Right hindlimb (tissue), 1 donor: Measurements from ENCODE around the gene INMT.
A peak's percentile ranks its signal among the peaks of the same experiment; 100 is the strongest.
"Not testable (repeated sequence)": the region's sequence is repeated elsewhere in the genome, so short reads cannot be mapped to it uniquely, and the experiment has no call there.

Source experiments
- DNase-seq: peaks from one replicate; pipeline ENCODE4 v3.0.0-alpha.2; 2018

INMT gene

DNA sequence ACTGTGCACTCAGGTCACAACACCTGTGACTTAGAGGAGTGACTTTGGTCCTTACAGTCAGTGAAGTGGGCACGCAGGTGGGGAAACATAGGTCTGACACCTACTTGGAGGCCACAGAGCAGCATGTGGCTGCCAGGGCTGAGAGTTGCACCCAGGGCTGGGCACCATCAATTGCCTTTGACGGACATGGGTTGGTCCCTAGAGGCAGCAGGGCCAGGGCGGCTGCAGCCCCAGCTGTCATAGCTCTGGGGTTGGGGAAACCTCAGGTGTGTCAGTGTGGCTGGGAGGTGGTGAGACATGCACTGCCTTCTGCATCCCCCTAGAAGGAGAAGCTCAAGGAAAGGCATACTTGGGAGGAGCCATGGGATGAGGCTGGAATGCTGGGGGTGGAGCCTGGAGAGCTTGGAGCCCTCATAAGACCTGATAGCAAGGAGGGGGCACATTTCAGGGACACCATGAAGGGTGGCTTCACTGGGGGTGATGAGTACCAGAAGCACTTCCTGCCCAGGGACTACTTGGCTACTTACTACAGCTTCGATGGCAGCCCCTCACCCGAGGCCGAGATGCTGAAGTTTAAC lies at the start of gene INMT:
TSS of gene INMT (plus strand) at position 440 of the 578 bp plus-strand sequence. CDS start at position 456, 16 bp downstream.
- peak; percentile 51 for DNase-seq

DNA sequence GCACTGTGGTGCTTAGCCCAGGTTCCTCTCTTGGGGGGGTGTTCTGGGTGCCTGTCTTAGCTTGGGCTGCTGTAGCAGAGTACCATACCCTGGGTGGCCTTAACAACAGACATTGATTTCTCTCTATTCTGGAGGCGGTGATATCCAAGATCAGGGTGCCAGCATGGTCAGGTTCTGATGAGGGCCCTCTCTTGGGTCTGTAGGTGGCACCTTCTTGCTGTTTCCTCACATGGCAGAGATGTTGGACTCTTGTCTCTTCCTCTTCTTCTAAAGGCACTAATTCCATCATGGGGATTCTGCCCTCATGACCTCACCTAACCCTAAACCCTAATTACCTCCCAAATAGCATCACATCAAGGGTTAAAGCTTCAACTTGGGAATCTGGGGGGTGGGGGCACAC lies 49.7 kb upstream of the INMT start:
- no peak for DNase-seq

DNA sequence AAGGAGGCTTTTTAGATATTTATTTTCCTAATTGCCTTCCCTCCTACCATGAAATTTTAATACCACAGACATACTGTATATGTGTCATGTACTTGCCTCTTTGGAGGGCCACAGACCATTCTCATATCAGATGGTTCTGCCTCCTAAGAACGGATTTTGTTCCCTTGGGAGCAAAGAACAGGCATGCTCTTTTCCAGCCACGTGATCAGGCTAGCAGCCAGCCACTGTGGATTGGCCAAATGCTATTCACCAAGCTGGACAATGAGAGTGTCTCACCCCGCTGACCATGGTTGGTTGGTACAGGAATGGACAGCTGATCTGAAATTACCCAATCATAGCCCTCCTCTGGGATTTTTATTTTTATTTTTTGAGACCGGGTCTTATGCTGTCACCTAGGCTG lies 48.2 kb upstream of the INMT start:
- DNase-seq: no peak

- DNase-seq: no peak
These were observed 46.9 kb upstream of the INMT start for GRCh38 chr7:30705008-30705407.

DNA sequence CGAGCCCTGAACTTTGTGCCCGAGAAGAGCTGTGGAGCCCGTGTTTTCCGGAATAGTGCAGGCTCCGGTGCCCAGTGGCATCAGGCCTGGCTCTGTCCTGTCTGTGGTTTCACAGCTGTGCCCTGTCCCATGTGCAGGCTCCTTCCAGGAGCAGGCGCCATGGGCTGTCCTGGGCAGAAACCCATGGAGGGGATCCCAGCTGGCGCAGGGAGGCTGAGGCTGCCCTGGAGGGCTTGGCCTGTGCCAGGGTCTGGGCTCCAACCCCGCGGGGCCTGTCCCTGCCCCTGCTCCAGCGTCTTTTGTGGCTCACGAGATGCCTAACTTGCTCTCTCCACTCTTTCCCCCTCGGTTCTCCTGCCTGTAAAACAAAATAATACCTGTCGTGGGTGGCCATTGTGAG lies 46.3 kb upstream of the INMT start:
- DNase-seq: no peak

GRCh38 chr7:30706316-30706715 lies 45.6 kb upstream of the INMT start:
- no peak for DNase-seq

- DNase-seq: no peak
These were observed 45.0 kb upstream of the INMT start for GRCh38 chr7:30706908-30707307.

DNA sequence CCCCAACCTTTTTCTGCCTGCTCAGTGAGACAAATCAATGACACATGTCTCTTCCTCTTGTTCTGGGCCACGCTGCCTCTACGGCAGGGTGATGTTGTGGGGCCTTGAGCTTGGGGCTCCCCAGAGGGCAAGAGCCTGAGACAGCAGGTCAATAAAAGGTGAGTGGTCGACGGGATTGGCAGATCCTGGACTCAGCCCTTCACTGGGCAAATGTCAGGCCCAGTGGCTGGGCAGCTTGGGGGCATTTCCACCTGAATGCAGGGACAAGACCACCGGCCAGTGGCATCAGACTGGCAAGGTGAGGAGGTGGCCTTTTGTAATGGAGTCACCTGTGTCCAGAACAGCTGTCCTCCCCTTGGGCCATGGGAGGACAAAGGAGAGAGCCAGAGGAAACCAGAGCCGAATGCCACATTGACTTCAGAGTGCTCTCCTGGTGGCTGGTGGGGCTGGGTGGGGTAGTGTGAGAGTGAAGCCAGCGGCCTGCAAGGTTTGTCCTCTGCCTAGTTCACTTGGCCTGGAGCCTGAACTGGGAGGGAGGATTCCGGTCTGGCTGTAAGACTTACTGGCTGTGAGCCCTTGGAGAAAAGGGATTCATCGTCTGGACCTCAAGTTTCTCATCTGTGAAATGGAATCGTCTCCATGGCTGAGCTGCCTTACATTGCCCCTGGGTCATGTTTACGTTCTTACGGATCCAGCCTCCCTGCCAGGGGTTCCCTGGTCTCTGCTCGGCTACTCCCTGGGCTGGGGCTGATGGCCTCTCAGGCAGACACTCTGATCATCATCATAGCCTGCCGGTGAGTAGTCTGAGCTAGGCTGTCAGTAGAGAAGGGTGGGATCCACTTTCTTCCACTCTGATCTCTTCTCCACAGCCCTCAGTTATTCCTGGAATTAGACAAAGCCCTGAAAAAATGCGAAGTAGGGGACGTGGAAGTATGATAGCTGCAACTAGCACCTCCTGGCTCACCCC lies 44.3 kb upstream of the INMT start:
- DNase-seq: no peak

DNA sequence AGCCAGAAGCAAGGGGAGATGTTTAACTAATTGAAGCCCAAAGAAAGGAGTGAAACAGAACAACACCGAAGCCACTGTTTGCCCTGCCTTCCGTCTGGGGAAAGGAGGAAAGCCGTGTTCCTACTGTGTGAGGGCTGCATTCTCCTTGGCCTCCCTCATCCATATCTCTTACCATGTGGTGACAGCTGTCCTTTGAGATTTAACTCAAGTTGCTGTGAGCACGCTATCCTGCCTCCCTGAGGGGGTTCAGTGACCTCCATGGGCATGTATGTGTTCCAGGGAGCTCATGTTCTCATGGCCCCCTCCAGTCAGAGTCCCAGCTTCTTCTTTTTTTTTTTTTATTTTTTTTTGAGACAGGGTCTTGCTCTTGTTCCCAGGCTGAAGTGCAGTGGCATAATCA lies 43.5 kb upstream of the INMT start:
- DNase-seq: no peak

- DNase-seq: no peak
These were observed 43.0 kb upstream of the INMT start for GRCh38 chr7:30708983-30709382.

DNA sequence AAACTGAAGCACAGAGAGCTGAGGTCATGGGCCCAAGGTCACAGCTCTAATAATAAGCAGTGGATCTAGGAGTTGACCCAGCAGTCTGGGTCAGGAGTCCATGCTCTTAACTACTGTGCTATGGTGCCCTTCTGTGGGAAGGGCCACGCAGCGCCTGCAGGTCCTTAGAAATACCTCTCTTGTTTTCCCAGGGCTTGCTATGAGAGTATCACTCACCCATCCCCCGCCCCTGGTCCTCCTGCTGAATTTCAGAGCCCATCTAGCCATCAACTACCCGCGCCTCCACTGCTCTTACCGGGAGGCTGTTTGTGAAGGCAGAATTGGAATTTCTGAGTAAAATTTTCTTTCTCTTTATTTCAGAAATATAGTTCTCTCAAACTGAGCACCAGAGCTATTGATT lies 42.4 kb upstream of the INMT start:
- no peak for DNase-seq

GRCh38 chr7:30710669-30711068 lies 41.3 kb upstream of the INMT start:
- DNase-seq: no peak

DNA sequence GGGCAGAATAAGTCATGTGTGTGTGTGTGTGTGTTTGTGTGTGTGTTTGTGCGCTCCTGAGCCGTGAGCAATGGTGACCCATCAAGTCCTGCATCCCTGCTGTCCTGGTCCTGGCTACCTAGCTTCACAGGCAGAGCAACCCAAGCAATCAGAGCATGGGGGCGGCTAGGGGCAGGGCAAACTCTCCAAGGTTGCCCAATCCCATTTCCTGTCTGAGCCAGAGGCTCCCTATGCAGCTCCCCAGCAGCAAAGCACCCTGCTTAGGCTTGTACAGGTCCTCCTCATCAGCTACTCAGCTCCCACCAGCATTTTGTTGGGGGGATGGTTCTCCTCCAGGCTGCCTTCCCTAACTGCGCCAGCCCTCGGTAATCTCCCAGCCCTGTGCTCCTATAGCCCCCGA lies 38.5 kb upstream of the INMT start:
- DNase-seq: no peak

GRCh38 chr7:30714129-30714528 lies 37.8 kb upstream of the INMT start:
- DNase-seq: no peak

- no peak for DNase-seq
These were observed 34.8 kb upstream of the INMT start for GRCh38 chr7:30717181-30717580.

DNA sequence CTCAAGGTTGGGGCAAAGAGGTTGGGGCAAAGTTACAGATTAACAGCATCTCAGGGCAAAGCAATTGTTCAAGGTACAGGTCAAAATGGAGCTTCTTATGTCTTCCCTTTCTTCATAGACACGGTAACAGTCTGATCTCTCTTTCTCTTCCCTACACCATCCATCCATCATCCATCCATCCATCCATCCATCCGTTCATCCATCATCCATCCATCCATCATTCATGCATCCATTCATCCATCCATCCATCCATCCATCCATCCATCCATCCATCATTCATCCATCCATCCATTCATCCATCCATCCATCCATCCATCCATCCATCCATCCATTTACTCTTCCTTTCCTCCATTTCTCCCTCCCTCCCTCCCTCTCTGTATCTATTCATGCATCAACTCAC lies 32.5 kb upstream of the INMT start:
- DNase-seq: not testable (repeated sequence)

DNA sequence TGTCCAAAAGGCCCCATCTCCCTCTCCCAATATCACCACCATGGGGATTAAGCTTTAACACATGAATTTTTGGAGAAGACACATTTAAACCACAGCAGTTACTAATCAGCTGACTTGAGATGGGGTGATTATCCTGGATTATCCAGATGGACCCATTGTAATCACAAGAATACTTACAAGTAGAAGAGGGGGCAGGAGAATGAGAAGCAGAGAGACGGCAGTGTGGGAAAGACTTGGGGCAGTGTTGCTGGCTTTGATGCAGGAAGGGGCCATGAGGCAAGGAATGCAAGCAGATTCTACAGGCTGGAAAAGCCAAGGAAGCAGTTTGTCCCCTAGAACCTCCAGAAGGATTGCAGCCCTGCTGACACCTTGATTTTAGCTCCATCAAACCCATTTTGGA lies 30.7 kb upstream of the INMT start:
- DNase-seq: no peak

GRCh38 chr7:30722187-30722586 lies 29.7 kb upstream of the INMT start:
- DNase-seq: no peak

- no peak for DNase-seq
These were observed 29.3 kb upstream of the INMT start for GRCh38 chr7:30722671-30723070.

DNA sequence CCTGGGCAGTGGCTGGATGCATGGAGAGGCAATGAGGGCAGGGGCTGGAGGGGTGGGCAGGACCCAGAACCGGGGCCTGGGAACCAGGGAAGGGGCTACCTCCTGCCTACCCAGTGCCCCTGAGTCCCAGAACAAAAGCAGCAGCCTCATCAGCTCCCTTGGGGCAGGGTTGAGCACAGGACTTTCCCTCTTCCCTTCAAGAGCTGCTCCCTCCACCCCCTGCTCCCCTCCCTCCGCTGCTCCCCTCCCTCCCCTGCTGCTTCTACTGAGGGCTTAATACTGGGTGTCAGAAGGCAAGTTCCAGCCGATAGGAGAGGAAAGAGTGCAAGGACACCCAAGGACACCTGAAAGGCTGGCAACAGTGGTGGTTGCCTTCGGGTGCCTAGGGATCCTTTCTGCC lies 28.2 kb upstream of the INMT start:
- DNase-seq: no peak

DNA sequence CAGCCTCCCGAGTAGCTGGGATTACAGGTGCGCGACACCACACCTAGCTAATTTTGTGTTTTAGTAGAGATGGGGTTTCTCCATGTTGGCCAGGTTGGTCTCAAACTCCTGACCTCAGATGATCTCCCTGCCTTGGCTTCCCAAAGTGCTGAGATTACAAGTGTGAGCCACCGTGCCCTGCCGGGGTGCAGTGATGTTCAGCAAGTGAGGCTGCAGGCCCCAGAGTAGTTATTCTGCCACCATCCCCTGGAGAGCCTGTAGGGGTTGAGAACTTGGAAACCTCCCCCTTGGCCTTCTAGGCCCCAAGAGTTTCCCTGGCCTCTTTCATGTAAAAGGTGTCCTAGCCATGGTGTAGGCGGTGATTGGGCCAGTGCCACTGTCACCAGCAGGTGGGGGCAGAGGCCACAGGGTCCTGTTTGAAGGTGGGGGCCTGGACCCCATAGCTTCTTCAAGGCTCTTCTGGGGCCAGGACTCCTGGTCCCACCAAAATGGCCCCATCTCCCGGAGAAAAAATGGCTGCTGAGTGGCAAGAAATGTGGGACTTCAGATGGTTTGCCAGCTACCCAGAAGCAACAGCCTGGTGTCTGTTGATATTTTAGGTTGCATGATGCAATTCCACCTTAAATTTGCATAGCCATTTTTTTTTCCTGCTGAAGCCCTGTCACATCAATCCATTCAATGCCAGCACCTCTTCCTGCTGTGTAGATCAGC lies 25.5 kb upstream of the INMT start:
- no peak for DNase-seq

GRCh38 chr7:30727061-30727945 lies 24.6 kb upstream of the INMT start:
- no peak for DNase-seq

DNA sequence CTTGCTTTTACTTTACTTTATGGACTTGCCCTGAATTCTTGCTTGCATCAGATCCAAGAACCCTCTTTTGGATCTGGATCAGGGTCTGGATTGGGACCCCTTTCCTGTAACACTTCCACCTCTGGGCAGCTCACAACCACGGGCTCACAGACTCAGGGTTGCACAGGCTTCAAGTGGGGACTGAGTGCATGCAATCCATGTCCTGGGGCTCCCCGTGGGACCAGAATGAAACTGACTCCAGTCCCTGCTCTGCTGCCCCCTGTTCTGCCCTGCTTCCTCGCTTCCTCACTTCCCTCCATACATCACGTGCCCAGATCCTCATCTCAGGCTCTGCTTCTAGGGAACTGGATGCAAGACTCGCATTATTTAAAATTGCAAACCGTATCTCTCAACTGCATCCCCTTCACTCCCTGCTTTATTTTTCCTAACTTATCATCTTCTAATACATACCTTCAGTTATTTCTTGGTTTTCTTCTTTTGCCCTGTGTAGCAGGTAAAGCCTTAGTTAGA lies 23.3 kb upstream of the INMT start:
- no peak for DNase-seq
